ENCODE measurements around the gene TRHDE. TPM values are rescaled to one million over a fixed set of nuclear protein-coding genes. Genes with fewer than 3 reads are reported as not detected.

The TRHDE gene
- total and polyA plus RNA-seq, 2 donors from 2014 or later: 1.6 to 18.6 TPM

DNA sequence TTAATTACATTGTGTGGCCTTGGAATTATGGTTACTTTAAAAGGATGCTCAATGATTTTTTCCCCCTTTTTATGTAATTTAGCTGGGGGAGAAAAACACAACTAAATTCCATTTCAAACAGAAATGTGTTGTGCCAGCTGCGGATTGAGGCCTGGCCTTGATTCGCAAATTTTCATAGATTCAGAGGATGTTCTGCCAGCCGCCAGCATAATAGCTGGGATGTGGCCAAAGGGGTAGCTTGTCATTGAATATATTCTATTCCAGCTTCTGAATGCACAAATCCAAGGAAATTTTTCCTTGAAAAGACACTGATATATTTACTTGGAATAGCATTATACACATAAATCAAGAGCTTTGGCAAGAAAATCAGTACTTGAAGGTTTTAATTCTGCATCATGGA lies 43.7 kb downstream of the TRHDE start:
- DNase-seq: no peak
- no peak for FAIRE-seq
- TF ChIP-seq, protein P1, sequence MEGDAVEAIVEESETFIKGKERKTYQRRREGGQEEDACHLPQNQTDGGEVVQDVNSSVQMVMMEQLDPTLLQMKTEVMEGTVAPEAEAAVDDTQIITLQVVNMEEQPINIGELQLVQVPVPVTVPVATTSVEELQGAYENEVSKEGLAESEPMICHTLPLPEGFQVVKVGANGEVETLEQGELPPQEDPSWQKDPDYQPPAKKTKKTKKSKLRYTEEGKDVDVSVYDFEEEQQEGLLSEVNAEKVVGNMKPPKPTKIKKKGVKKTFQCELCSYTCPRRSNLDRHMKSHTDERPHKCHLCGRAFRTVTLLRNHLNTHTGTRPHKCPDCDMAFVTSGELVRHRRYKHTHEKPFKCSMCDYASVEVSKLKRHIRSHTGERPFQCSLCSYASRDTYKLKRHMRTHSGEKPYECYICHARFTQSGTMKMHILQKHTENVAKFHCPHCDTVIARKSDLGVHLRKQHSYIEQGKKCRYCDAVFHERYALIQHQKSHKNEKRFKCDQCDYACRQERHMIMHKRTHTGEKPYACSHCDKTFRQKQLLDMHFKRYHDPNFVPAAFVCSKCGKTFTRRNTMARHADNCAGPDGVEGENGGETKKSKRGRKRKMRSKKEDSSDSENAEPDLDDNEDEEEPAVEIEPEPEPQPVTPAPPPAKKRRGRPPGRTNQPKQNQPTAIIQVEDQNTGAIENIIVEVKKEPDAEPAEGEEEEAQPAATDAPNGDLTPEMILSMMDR (IDR thresholded peaks at IDR 0.05; ENCODE audit: borderline replicate concordance, extremely low read depth, insufficient read depth): no peak
- H3K27ac ChIP-seq (ENCODE audit: low read depth in 2 of 2, low read length in 2 of 2): no peak overlapping the region
- H3K27me3 ChIP-seq (ENCODE audit: control insufficient read depth, insufficient read depth, low read length): no peaks in the 10 kb centered on the region
- H3K4me1 ChIP-seq (ENCODE audit: control insufficient read depth in 2 of 3, insufficient read depth in 2 of 3, low read depth in 1 of 3, low read length in 3 of 3): no peaks in the 10 kb centered on the region
- no peaks in the 10 kb centered on the region for H3K9me3 ChIP-seq (ENCODE audit: control insufficient read depth in 2 of 3, insufficient read depth in 1 of 3, low read length in 3 of 3)
- H3K9ac ChIP-seq (ENCODE audit: low read length in 3 of 3): no peak overlapping the region
- no peaks in the 10 kb centered on the region for H3K36me3 ChIP-seq (ENCODE audit: control insufficient read depth in 2 of 3, insufficient read depth in 3 of 3, low read length in 3 of 3)
- intact Hi-C loops (cut with DNase I): no loop called here
- no peak overlapping the region for H3K4me3 ChIP-seq (ENCODE audit: low read length in 3 of 3)

GRCh38 chr12:72318341-72318740 lies 46.2 kb downstream of the TRHDE start:
- TF ChIP-seq, protein P1 (IDR thresholded peaks at IDR 0.05; ENCODE audit: borderline replicate concordance, extremely low read depth, insufficient read depth): no peak
- DNase-seq (no peak), FAIRE-seq (no peak)
- H3K9ac ChIP-seq (ENCODE audit: low read length in 3 of 3): no peak overlapping the region
- no peak overlapping the region for H3K4me3 ChIP-seq (ENCODE audit: low read length in 3 of 3)
- H3K27ac ChIP-seq (ENCODE audit: low read depth in 2 of 2, low read length in 2 of 2): no peak overlapping the region
- H3K27me3 ChIP-seq (ENCODE audit: control insufficient read depth, insufficient read depth, low read length): no peaks in the 10 kb centered on the region
- intact Hi-C loops (cut with DNase I): no loop called here
- H3K9me3 ChIP-seq (ENCODE audit: control insufficient read depth in 2 of 3, insufficient read depth in 1 of 3, low read length in 3 of 3): no peaks in the 10 kb centered on the region
- no peaks in the 10 kb centered on the region for H3K4me1 ChIP-seq (ENCODE audit: control insufficient read depth in 2 of 3, insufficient read depth in 2 of 3, low read depth in 1 of 3, low read length in 3 of 3)
- H3K36me3 ChIP-seq (ENCODE audit: control insufficient read depth in 2 of 3, insufficient read depth in 3 of 3, low read length in 3 of 3): no peaks in the 10 kb centered on the region

GRCh38 chr12:72323881-72324280 lies 51.7 kb downstream of the TRHDE start:
- Histone ChIP-seq H3K9me3 (ENCODE audit: control insufficient read depth in 2 of 3, insufficient read depth in 1 of 3, low read length in 3 of 3) (no peaks in the 10 kb centered on the region), H3K4me1 (ENCODE audit: control insufficient read depth in 2 of 3, insufficient read depth in 2 of 3, low read depth in 1 of 3, low read length in 3 of 3) (no peaks in the 10 kb centered on the region), H3K27ac (ENCODE audit: low read depth in 2 of 2, low read length in 2 of 2) (no peak overlapping the region), H3K9ac (ENCODE audit: low read length in 3 of 3) (no peak overlapping the region), H3K27me3 (ENCODE audit: control insufficient read depth, insufficient read depth, low read length) (no peaks in the 10 kb centered on the region), H3K36me3 (ENCODE audit: control insufficient read depth in 2 of 3, insufficient read depth in 3 of 3, low read length in 3 of 3) (no peaks in the 10 kb centered on the region), H3K4me3 (ENCODE audit: low read length in 3 of 3) (no peak overlapping the region)
- FAIRE-seq: no peak
- TF ChIP-seq, protein P1 (IDR thresholded peaks at IDR 0.05; ENCODE audit: borderline replicate concordance, extremely low read depth, insufficient read depth): no peak
- DNase-seq: no peak
- intact Hi-C loops (cut with DNase I): no loop called here

DNA sequence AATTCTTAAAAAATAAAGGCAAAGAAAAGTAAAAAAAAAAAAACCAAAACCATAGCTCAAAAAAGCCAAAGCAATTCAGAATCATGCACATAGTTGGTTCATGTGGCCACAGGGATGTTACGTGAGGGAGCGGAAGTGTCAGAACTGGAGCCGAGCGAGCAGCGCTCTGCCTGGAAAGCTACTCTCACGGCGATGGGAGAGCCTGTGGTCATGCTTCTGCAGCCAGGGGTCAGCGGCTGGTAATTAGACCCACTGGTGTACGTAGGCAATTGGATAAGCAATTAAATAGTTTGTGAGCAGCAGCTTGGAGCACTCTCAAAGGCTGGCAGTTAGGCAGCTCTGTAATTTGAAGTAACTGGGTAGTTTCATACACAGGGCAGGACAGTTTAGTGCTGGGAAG lies 58.1 kb downstream of the TRHDE start:
- TF ChIP-seq, protein P1 (IDR thresholded peaks at IDR 0.05; ENCODE audit: borderline replicate concordance, extremely low read depth, insufficient read depth): no peak
- Histone ChIP-seq H3K4me3 (ENCODE audit: low read length in 3 of 3) (peak overlapping the region in 2 of 3 donors; percentile 4 to 42), H3K27ac (ENCODE audit: low read depth in 2 of 2, low read length in 2 of 2) (peak overlapping the region in 1 of 2 donors; percentile 15), H3K4me1 (ENCODE audit: control insufficient read depth in 2 of 3, insufficient read depth in 2 of 3, low read depth in 1 of 3, low read length in 3 of 3) (no peaks in the 10 kb centered on the region), H3K27me3 (ENCODE audit: control insufficient read depth, insufficient read depth, low read length) (no peaks in the 10 kb centered on the region), H3K9me3 (ENCODE audit: control insufficient read depth in 2 of 3, insufficient read depth in 1 of 3, low read length in 3 of 3) (no peaks in the 10 kb centered on the region), H3K36me3 (ENCODE audit: control insufficient read depth in 2 of 3, insufficient read depth in 3 of 3, low read length in 3 of 3) (no peaks in the 10 kb centered on the region), H3K9ac (ENCODE audit: low read length in 3 of 3) (peak overlapping the region in 1 of 3 donors; percentile 9)
- DNase-seq (peak; percentile 77 to 96 (median 94)), FAIRE-seq (peak; percentile 21)
- intact Hi-C loops (cut with DNase I): no loop called here
